IMR-90 (cell line): ENCODE results near the gene PROSER2. TPM values are rescaled to one million over a fixed set of nuclear protein-coding genes. Genes with fewer than 3 reads are reported as not detected.

Experiments used
- ATAC-seq: fragments of 200-7000 bp; cut with Tn5 transposase; 2 replicates; pipeline ENCODE4 v1.9.1; 2020; ENCODE audit warnings: low read depth, mild to moderate bottlenecking, moderate library complexity
- BruUV-seq: library from RNA; stranded (reverse); fragments of 400-500 nt; replicated peaks from 2 replicates; lab custom pipeline; 2021; lab: Mats Ljungman, UMichigan
- CTCF ChIA-PET: fragments of 300-600 bp; formaldehyde crosslinking; extraction: SDS; loops from one replicate; lab custom pipeline; 2021; ENCODE audit warnings: antibody characterized with exemption; lab: Yijun Ruan, JAX
- POLR2A ChIA-PET: fragments of 300-600 bp; sonication (Branson Sonifier 250); formaldehyde crosslinking; loops from one replicate; lab custom pipeline; 2022; ENCODE audit warnings: antibody characterized with exemption; ENCODE audit not compliant: unreplicated experiment; lab: Charles Lee
- DNase-seq: peaks from one replicate; pipeline ENCODE4 v3.0.0; 2013
- H2AFZ ChIP-seq: replicated peaks from 2 replicates; pipeline ENCODE3; 2013; ENCODE audit warnings: low read length, mild to moderate bottlenecking; ENCODE audit not compliant: poor library complexity
- H2AK5ac ChIP-seq: 2 replicates; pipeline ENCODE4 v1.6.1; 2013; ENCODE audit warnings: low read depth, low read length, inconsistent platforms
- H2AK9ac ChIP-seq: replicated peaks from 2 replicates; pipeline ENCODE3; 2013; ENCODE audit warnings: mild to moderate bottlenecking, low read depth, low read length, moderate library complexity; ENCODE audit not compliant: poor library complexity
- H2BK120ac ChIP-seq: 2 replicates; pipeline ENCODE4 v1.6.1; 2013; ENCODE audit warnings: low read depth, low read length, inconsistent platforms
- H2BK15ac ChIP-seq: 3 replicates; pipeline ENCODE4 v1.6.1; 2013; ENCODE audit warnings: low read depth, low read length, inconsistent platforms
- H2BK20ac ChIP-seq: 2 replicates; pipeline ENCODE4 v1.6.1; 2013; ENCODE audit warnings: low read depth, mild to moderate bottlenecking, inconsistent platforms, low read length, moderate library complexity
- H2BK5ac ChIP-seq: 2 replicates; pipeline ENCODE4 v1.6.1; 2013; ENCODE audit warnings: mild to moderate bottlenecking, low read depth, low read length, inconsistent platforms; ENCODE audit not compliant: poor library complexity, severe bottlenecking
- H3K14ac ChIP-seq: replicated peaks from 2 replicates; pipeline ENCODE4 v1.6.1; 2013; ENCODE audit warnings: low read depth, low read length, inconsistent platforms
- H3K18ac ChIP-seq: 2 replicates; pipeline ENCODE4 v1.6.1; 2013; ENCODE audit warnings: low read depth, low read length, control low read depth
- H3K23ac ChIP-seq: 2 replicates; pipeline ENCODE4 v1.6.1; 2013; ENCODE audit warnings: low read depth, low read length, inconsistent platforms
- H3K27ac ChIP-seq: 2 replicates; pipeline ENCODE4 v1.5.1; 2013; ENCODE audit warnings: mild to moderate bottlenecking, control low read depth, low read length; ENCODE audit not compliant: insufficient read depth
- H3K27me3 ChIP-seq: 2 replicates; pipeline ENCODE4 v1.6.1; 2013; ENCODE audit warnings: low read length; ENCODE audit not compliant: control insufficient read depth, insufficient read depth
- H3K36me3 ChIP-seq: 2 replicates; pipeline ENCODE4 v1.6.1; 2013; ENCODE audit warnings: low read length, mixed read lengths; ENCODE audit not compliant: control insufficient read depth, insufficient read depth
- H3K4ac ChIP-seq: 2 replicates; pipeline ENCODE4 v1.6.1; 2013; ENCODE audit warnings: low read depth, low read length, inconsistent platforms
- H3K4me1 ChIP-seq: 2 replicates; pipeline ENCODE4 v1.6.1; 2013; ENCODE audit warnings: low read length, mixed read lengths; ENCODE audit not compliant: control insufficient read depth, insufficient read depth
- H3K4me2 ChIP-seq: 2 replicates; pipeline ENCODE4 v1.6.1; 2013; ENCODE audit warnings: low read depth, mild to moderate bottlenecking, control low read depth, low read length, moderate library complexity
- H3K4me3 ChIP-seq: 2 replicates; pipeline ENCODE4 v1.5.1; 2013; ENCODE audit warnings: low read depth, mild to moderate bottlenecking, control low read depth, low read length, moderate library complexity; ENCODE audit not compliant: insufficient read depth
- H3K56ac ChIP-seq: 2 replicates; pipeline ENCODE4 v1.6.1; 2013; ENCODE audit warnings: low read length, inconsistent platforms; ENCODE audit not compliant: insufficient read depth; ENCODE audit errors: extremely low read depth
- H3K79me1 ChIP-seq, 2 experiments: 2 replicates each; pipeline ENCODE4 v1.6.1; 2013; ENCODE audit warnings: low read length in 2 of 2, inconsistent platforms in 1 of 2, low read depth in 1 of 2
- H3K9ac ChIP-seq: 2 replicates; pipeline ENCODE4 v1.6.1; 2013; ENCODE audit warnings: low read depth, low read length, control low read depth
- H3K9me1 ChIP-seq: 2 replicates; pipeline ENCODE4 v1.6.1; 2013; ENCODE audit warnings: low read length, inconsistent platforms; ENCODE audit not compliant: insufficient read depth
- H3K9me3 ChIP-seq: 2 replicates; pipeline ENCODE4 v1.6.1; 2013; ENCODE audit warnings: low read length; ENCODE audit not compliant: control insufficient read depth, insufficient read depth
- H4K20me1 ChIP-seq: 2 replicates; pipeline ENCODE4 v1.6.1; 2013; ENCODE audit warnings: low read length, inconsistent platforms; ENCODE audit not compliant: insufficient read depth
- H4K5ac ChIP-seq: 2 replicates; pipeline ENCODE4 v1.6.1; 2013; ENCODE audit warnings: mild to moderate bottlenecking, low read depth, low read length, control low read depth
- H4K8ac ChIP-seq, 2 experiments: 2 replicates each; pipeline ENCODE4 v1.6.1; 2013; ENCODE audit warnings: low read depth in 2 of 2, low read length in 2 of 2, control low read depth in 1 of 2, inconsistent platforms in 1 of 2
- H4K91ac ChIP-seq: 2 replicates; pipeline ENCODE4 v1.6.1; 2013; ENCODE audit warnings: low read depth, low read length, inconsistent platforms; ENCODE audit not compliant: insufficient read depth
- CHD1 ChIP-seq: IDR thresholded peaks from 2 replicates; pipeline ENCODE4 v1.6.1; 2012; ENCODE audit warnings: low read depth, low read length, improper control_type of control experiment
- USF2 ChIP-seq: fragments of 150-350 bp; IDR thresholded peaks from 2 replicates; pipeline ENCODE4 v1.6.1; 2017; ENCODE audit warnings: mild to moderate bottlenecking, antibody characterized with exemption, low read length, low read depth
- WGBS, 2 experiments: methylation state at CpG; one replicate each; pipeline versions ENCODE4 v1.1.5 to v1.1.7; 2013; ENCODE audit warnings: missing lambda C conversion rate in 2 of 2; ENCODE audit not compliant: insufficient read length in 1 of 2; ENCODE audit errors: extremely low coverage in 2 of 2; 5-methylcytosine and 5-hydroxymethylcytosine counted together
- dilution Hi-C: fragments of 300-500 bp; cut with HindIII; formaldehyde crosslinking; loops from one replicate; pipeline ENCODE4 v1.14.3; 2018; ENCODE audit warnings: low sequenced_read_pairs; ENCODE audit not compliant: unreplicated experiment
- in situ Hi-C: fragments of 300-500 bp; cut with MboI; formaldehyde crosslinking; loops from 3 replicates; pipeline ENCODE4 v1.14.3; 2019; ENCODE audit warnings: low sequenced_read_pairs, inconsistent platforms, mixed read lengths
- intact Hi-C: fragments of 100-400 bp; cut with micrococcal nuclease; formaldehyde crosslinking; loops from 2 replicates; pipeline ENCODE4 v1.10.0; 2022
- polyA plus RNA-seq, 3 experiments: library from polyadenylated mRNA; depleted of rRNA; stranded (reverse); fragments of >200 nt; gene quantifications; 2 replicates each; pipeline ENCODE4 v1.2.3, GENCODE V29; 2012; ENCODE audit warnings: low replicate concordance in 1 of 3
- total RNA-seq: library from RNA; depleted of rRNA; stranded (reverse); fragments of >200 nt; gene quantifications from 2 replicates; pipeline ENCODE4 v1.2.3, GENCODE V29; 2012

PROSER2 gene
- total and polyA plus RNA-seq, 2 of the 4 experiments (the other 2 are of a cell fraction), result 1.4 to 2.0 TPM

DNA sequence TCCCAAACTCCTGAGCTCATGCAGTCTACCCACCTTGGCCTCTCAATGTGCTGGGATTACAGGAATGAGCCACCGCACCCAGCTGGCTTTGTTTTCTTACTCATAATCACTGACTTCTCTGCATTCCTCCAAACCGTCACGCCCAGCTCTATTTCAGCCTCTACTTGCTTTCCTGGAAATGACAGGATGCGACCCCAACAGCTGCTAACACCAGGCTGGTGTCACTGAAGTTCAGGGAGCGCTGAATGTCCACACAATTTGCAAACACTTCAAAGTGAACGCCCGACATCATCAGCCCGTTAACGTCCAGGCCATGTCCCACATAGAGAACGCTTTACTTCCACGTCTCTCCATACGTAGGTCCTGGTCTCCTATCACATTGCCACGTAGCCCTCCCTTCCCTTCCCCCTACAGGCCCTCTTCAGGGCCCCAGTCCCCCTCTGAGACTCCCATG, 12.8 kb upstream of the PROSER2 start:
- ATAC-seq, result peak; percentile 85

More for the DNA sequence above, 12.8 kb upstream of the PROSER2 start:
- Histone ChIP-seq H3K4me2 (peak overlapping the region; percentile 51), H2BK15ac (peak overlapping the region; percentile 12; the same call in 1 of the 3 replicates), H3K4ac (peak overlapping the region; percentile 55), H3K4me3 (no peak overlapping the region), H3K14ac (peak overlapping the region; percentile 26; the same call in 1 of the 2 replicates), H3K79me1 (no peaks in the 10 kb centered on the region), H4K5ac (peak overlapping the region; percentile 19; the same call in 1 of the 2 replicates), H2BK120ac (peak overlapping the region; percentile 60), H2AK5ac (no peak overlapping the region; the same call in 1 of the 2 replicates), H3K4me1 (peaks cover 4% of the 10 kb centered on the region; the same call in 1 of the 2 replicates), H2AFZ (peak overlapping the region; percentile 87), H4K91ac (peak overlapping the region; percentile 56), H2AK9ac (no peak overlapping the region), H3K9me1 (0 out of 2 replicates have a peak, but pooled peaks cover 4% of the 10 kb centered on the region), H3K36me3 (no peaks in the 10 kb centered on the region), H4K8ac (peak overlapping the region; percentile 70 to 78), H3K9me3 (no peaks in the 10 kb centered on the region), H2BK5ac (no peak overlapping the region), H3K27me3 (peaks cover 3% of the 10 kb centered on the region; the same call in 1 of the 2 replicates), H3K27ac (peak overlapping the region; percentile 9; the same call in 1 of the 2 replicates), H3K18ac (peak overlapping the region; percentile 26; the same call in 1 of the 2 replicates), H2BK20ac (peak overlapping the region; percentile 18; the same call in 1 of the 2 replicates), H3K56ac (peak overlapping the region; percentile 16; the same call in 1 of the 2 replicates), H4K20me1 (no peaks in the 10 kb centered on the region), H3K9ac (no peak overlapping the region), H3K23ac (peak overlapping the region; percentile 55; the same call in 1 of the 2 replicates)
- POLR2A ChIA-PET, result no interaction called here
- no peak for TF ChIP-seq CHD1
- TF ChIP-seq USF2, result no peak
- CTCF ChIA-PET, result interaction anchor here (1.3 to 2.6 kb wide), 2 partner anchors 10 to 176 kb away, joined by 3 to 10 read pairs; no protein-coding TSS in a partner anchor
- no TSS peak for BruUV-seq
- intact Hi-C loops (loop anchor here (2.0 kb wide), 1 partner anchor 16 kb away; no protein-coding TSS in a partner anchor), dilution Hi-C loops (no loop called here), in situ Hi-C loops (no loop called here)
- DNase-seq, result peak; percentile 52
- 13% methylated on average over 9 of the region's 13 CpGs; no CpG with 5 or more reads in 1 of the 2 experiments for WGBS, 2 experiments
